GM18508 (cell line): Measurements from ENCODE around the gene HOOK2.
"Not testable (repeated sequence)": the region's sequence is repeated elsewhere in the genome, so short reads cannot be mapped to it uniquely, and the experiment has no call there.

Experiments
- ATAC-seq: cut with Tn5 transposase; IDR thresholded peaks from one replicate; pipeline ENCODE4 v1.9.1; 2021; ENCODE audit warnings: moderate number of reproducible peaks; ENCODE audit not compliant: insufficient read depth, unreplicated experiment

HOOK2 gene

GRCh38 chr19:12723381-12723640, 52.0 kb downstream of the HOOK2 start:
- ATAC-seq, result no peak

DNA sequence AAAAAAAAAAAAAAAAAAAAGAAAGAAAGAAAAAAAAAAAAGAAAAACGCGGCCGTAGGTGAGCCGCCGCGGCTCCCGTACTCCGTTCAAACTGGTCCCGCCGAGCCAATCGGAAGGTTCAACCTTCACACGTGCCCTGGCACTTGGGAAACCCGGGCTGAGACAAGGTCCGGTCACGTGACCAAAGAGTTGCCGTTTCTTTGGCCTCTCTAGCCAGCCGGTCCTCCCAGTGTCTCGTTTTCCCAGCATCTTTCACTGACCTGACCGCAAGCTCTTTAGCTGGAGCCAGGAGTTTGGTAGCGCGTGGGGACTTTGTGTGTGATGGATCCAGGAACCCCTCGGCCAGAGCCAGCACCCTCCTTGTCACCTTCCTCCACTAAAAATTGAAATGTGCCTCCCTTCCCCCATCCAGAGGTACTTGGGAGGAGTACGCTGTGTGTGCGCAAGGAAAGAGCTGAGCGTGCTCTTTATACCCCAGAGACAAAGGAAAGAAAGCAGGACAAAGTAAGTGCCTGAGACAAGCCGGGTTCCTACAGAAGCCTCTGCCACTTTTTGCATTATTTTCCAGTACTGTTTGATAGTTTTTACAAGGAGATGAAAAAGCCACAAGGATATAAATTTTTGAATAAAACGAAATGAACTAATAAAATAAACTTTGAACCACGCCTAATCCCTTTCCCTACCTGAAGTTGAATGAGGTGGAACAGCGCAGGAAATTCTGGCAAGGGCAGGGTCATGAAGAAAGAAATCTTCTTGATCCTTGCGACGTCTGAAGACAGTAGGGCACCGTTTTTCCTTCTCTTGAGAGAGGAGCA, 52.6 kb downstream of the HOOK2 start:
- ATAC-seq, result peak; percentile 72

GRCh38 chr19:12721656-12722565, 53.4 kb downstream of the HOOK2 start:
- ATAC-seq, result no peak

DNA sequence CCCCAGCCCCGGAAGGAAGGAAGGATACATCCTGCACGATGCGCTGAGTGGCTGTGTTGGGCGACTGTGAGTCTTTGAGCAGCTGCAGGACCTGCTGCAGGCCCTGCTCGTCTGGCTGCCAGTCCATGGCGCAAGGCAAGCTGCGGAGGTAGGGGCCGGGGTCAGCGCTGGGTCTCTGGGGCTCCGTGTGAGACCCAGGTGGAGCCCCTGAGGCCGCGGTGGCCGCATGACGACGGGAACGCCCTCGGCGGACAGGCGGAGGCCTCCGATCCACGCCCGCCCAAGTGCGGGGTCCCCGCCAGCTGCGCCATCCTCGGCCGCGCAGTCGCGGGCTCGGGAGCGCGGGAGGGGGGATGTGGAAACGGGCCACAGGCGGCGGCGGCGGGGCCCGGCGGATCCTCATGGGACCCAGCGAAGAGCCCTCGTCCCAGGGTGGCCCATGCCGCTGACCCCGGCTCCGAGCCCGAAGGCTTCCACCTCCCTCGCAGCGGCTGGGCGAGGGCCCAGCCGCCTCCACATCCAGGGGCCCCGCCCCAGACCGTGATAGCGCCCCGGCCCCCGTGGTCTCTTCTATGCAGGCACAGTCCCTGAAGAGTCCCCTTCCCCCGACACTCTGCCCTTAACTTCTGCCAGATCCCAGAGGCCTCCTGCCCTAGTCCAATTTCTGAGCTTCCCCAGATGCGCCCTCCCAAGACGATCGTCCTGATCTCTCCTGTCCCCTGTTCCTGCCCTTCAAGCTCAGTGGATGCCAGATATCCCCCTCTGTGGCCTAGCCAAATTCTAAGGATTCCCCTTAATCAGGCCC, 54.3 kb downstream of the HOOK2 start:
- no peak for ATAC-seq

- no peak for ATAC-seq
Measured at GRCh38 chr19:12720296-12720695, 55.1 kb downstream of the HOOK2 start.

DNA sequence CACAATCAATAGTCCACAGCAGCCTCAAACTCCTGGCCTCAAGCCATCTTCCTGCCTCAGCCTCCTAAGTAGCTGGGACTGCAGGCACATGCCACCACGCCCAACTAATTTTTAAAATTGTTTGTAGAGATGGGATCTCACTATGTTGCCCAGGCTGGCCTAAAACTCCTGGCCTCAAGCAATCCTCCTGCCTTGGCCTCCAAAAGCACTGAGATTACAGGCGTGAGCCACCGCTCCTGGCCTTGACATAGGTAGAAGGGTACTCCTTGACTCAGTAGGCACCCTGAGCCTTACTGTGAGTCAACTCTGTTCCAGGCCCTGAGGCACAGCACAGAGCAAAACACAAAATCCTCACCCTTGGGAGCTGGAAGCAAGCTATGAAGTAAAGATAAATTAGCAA, 59.4 kb downstream of the HOOK2 start:
- ATAC-seq, result no peak

GRCh38 chr19:12715102-12715501, 60.2 kb downstream of the HOOK2 start:
- ATAC-seq, result no peak

- not testable (repeated sequence) for ATAC-seq
Measured at GRCh38 chr19:12713304-12713703, 62.0 kb downstream of the HOOK2 start.
